HepG2 (cell line): ENCODE measurements around the gene KCNQ2. TPM values are rescaled to one million over a fixed set of nuclear protein-coding genes. Genes with fewer than 3 reads are reported as not detected.
A peak's percentile ranks its signal among the peaks of the same experiment; 100 is the strongest.

Experiments used
- E2F5 ChIP-seq: sonication (generic); formaldehyde crosslinking; conservative IDR thresholded peaks from 2 replicates; pipeline ENCODE4 v1.4.0; 2020; ENCODE audit warnings: missing genetic modification reagents
- KDM6A ChIP-seq: IDR thresholded peaks from 2 replicates; pipeline ENCODE4 v1.6.1; 2016; ENCODE audit warnings: low read depth
- LCORL ChIP-seq, 2 experiments: fragments of 450-650 bp in 1 of 2; sonication (generic) in 1 of 2; formaldehyde crosslinking in 1 of 2; IDR thresholded peaks; 2 replicates each; pipeline versions ENCODE4 v1.5.0 to v1.6.1; 2017 to 2020; ENCODE audit warnings: antibody characterized with exemption in 1 of 2, missing genetic modification reagents in 1 of 2
- MED1 ChIP-seq: sonication (generic); formaldehyde crosslinking; IDR thresholded peaks from 2 replicates; pipeline ENCODE4 v1.4.0; 2020; ENCODE audit warnings: missing genetic modification reagents
- MIXL1 ChIP-seq: IDR thresholded peaks from 2 replicates; pipeline ENCODE4 v1.6.1; 2016
- NFE2 ChIP-seq: sonication (generic); formaldehyde crosslinking; IDR thresholded peaks from 2 replicates; pipeline ENCODE4 v1.4.0; 2020; ENCODE audit warnings: missing genetic modification reagents
- TBX2 ChIP-seq: sonication (generic); formaldehyde crosslinking; IDR thresholded peaks from 2 replicates; pipeline ENCODE4 v1.5.0; 2020; ENCODE audit warnings: missing genetic modification reagents, mild to moderate bottlenecking, borderline replicate concordance
- THRA ChIP-seq: sonication (generic); formaldehyde crosslinking; IDR thresholded peaks from 2 replicates; pipeline ENCODE4 v1.4.0; 2020; ENCODE audit warnings: missing genetic modification reagents, borderline replicate concordance
- TOE1 ChIP-seq: sonication (generic); formaldehyde crosslinking; IDR thresholded peaks from 2 replicates; pipeline ENCODE4 v1.4.0; 2020; ENCODE audit warnings: mild to moderate bottlenecking, missing genetic modification reagents
- WIZ ChIP-seq: sonication (generic); formaldehyde crosslinking; IDR thresholded peaks from 2 replicates; pipeline ENCODE4 v1.5.1; 2020; ENCODE audit warnings: mild to moderate bottlenecking, missing genetic modification reagents
- ZIK1 ChIP-seq: sonication (generic); formaldehyde crosslinking; IDR thresholded peaks from 2 replicates; pipeline ENCODE4 v1.5.0; 2020; ENCODE audit warnings: mild to moderate bottlenecking, low read depth, missing genetic modification reagents, borderline replicate concordance
- ZNF235 ChIP-seq: sonication (generic); formaldehyde crosslinking; IDR thresholded peaks from 2 replicates; pipeline ENCODE4 v1.8.1; 2023; ENCODE audit warnings: mild to moderate bottlenecking, missing genetic modification reagents, borderline replicate concordance
- ZNF615 ChIP-seq: sonication (generic); formaldehyde crosslinking; IDR thresholded peaks from 2 replicates; pipeline ENCODE4 v1.5.0; 2020; ENCODE audit warnings: mild to moderate bottlenecking, missing genetic modification reagents, borderline replicate concordance
- ZNF652 ChIP-seq: IDR thresholded peaks from 2 replicates; pipeline ENCODE4 v1.6.1; 2016; ENCODE audit warnings: low read depth, borderline replicate concordance
- ZNF766 ChIP-seq: sonication (generic); formaldehyde crosslinking; IDR thresholded peaks from 2 replicates; pipeline ENCODE4 v1.5.0; 2020; ENCODE audit warnings: missing genetic modification reagents, borderline replicate concordance
- ZNF770 ChIP-seq: sonication (generic); formaldehyde crosslinking; IDR thresholded peaks from 2 replicates; pipeline ENCODE4 v1.5.0; 2020; ENCODE audit warnings: mild to moderate bottlenecking, missing genetic modification reagents
- polyA plus RNA-seq, 8 experiments: library from polyadenylated mRNA; depleted of rRNA in 3 of 8; stranded (reverse) in 7 of 8; unstranded in 1 of 8; fragments of >200 nt; fragmentation: Illumina TruSeq in 4 of 8; extraction: Trizol in 4 of 8; gene quantifications; 2 replicates each; pipeline versions ENCODE4 v1.2.1 to v1.2.3, GENCODE V29; 2011 to 2016; ENCODE audit warnings: low read depth in 4 of 8, missing spikeins in 1 of 8, mixed read lengths in 1 of 8; ENCODE audit not compliant: insufficient read depth in 1 of 8
- total RNA-seq, 5 experiments: library from RNA; depleted of rRNA; stranded (reverse); fragments of >200 nt; fragmentation: Illumina TruSeq; extraction: Trizol; gene quantifications; 2 replicates each; pipeline ENCODE4 v1.2.3, GENCODE V29; 2016; ENCODE audit warnings: low read depth in 1 of 5
- TF ChIP-seq, protein P1 (sequence below): sonication (generic); formaldehyde crosslinking; IDR thresholded peaks from 2 replicates; pipeline ENCODE4 v1.9.0; 2021; ENCODE audit warnings: missing genetic modification reagents, borderline replicate concordance
- TF ChIP-seq, protein P2 (sequence below): IDR thresholded peaks from 2 replicates; pipeline ENCODE4 v1.6.1; 2016; ENCODE audit warnings: mild to moderate bottlenecking, missing biosample characterization, missing genetic modification reagents
- TF ChIP-seq, protein P3 (sequence below): sonication (generic); formaldehyde crosslinking; IDR thresholded peaks from 2 replicates; pipeline ENCODE4 v1.4.0; 2020; ENCODE audit warnings: mild to moderate bottlenecking, missing genetic modification reagents

The KCNQ2 gene
- total and polyA plus RNA-seq, 2 of the 13 experiments (the other 11 are each of a cell fraction or from before 2014, with no cell fraction given): not detected

- TF ChIP-seq ZNF770 (CRISPR knock-in tag) (no peak), MIXL1 (CRISPR knock-in tag) (no peak), E2F5 (CRISPR knock-in tag) (peak; percentile 49; the same call in 1 of the 2 replicates), WIZ (CRISPR knock-in tag) (no peak), MED1 (CRISPR knock-in tag) (0 out of 2 replicates have a peak, but pooled peaks have one; percentile 14), LCORL (IDR thresholded peaks at IDR 0.05) (no peak), LCORL (CRISPR knock-in tag; IDR thresholded peaks at IDR 0.05) (0 out of 2 replicates have a peak, but pooled peaks have one; percentile 35), THRA (CRISPR knock-in tag) (peak; percentile 20; the same call in 1 of the 2 replicates), ZNF235 (CRISPR knock-in tag) (no peak), ZNF615 (CRISPR knock-in tag) (no peak), KDM6A (CRISPR knock-in tag) (no peak), NFE2 (CRISPR knock-in tag) (no peak), TBX2 (CRISPR knock-in tag) (no peak), ZIK1 (CRISPR knock-in tag) (no peak), ZNF652 (CRISPR knock-in tag) (no peak), ZNF766 (CRISPR knock-in tag) (0 out of 2 replicates have a peak, but pooled peaks have one; percentile 27), TOE1 (CRISPR knock-in tag) (no peak)
- TF ChIP-seq, protein P1, sequence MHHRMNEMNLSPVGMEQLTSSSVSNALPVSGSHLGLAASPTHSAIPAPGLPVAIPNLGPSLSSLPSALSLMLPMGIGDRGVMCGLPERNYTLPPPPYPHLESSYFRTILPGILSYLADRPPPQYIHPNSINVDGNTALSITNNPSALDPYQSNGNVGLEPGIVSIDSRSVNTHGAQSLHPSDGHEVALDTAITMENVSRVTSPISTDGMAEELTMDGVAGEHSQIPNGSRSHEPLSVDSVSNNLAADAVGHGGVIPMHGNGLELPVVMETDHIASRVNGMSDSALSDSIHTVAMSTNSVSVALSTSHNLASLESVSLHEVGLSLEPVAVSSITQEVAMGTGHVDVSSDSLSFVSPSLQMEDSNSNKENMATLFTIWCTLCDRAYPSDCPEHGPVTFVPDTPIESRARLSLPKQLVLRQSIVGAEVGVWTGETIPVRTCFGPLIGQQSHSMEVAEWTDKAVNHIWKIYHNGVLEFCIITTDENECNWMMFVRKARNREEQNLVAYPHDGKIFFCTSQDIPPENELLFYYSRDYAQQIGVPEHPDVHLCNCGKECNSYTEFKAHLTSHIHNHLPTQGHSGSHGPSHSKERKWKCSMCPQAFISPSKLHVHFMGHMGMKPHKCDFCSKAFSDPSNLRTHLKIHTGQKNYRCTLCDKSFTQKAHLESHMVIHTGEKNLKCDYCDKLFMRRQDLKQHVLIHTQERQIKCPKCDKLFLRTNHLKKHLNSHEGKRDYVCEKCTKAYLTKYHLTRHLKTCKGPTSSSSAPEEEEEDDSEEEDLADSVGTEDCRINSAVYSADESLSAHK: no peak
- TF ChIP-seq, protein P2, sequence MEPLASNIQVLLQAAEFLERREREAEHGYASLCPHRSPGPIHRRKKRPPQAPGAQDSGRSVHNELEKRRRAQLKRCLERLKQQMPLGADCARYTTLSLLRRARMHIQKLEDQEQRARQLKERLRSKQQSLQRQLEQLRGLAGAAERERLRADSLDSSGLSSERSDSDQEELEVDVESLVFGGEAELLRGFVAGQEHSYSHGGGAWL (CRISPR knock-in tag): no peak
- TF ChIP-seq, protein P3, sequence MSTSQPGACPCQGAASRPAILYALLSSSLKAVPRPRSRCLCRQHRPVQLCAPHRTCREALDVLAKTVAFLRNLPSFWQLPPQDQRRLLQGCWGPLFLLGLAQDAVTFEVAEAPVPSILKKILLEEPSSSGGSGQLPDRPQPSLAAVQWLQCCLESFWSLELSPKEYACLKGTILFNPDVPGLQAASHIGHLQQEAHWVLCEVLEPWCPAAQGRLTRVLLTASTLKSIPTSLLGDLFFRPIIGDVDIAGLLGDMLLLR: 0 out of 2 replicates have a peak, but pooled peaks have one; percentile 32
These were observed 104.9 kb downstream of the KCNQ2 start (continued) for GRCh38 chr20:63367446-63368055.
